NCI-H82 treated with DMSO at 0.1 percent for 48 hours (cell line): ENCODE results near the gene TPSD1.
"Not testable (repeated sequence)": the region's sequence is repeated elsewhere in the genome, so short reads cannot be mapped to it uniquely, and the experiment has no call there.

ENCODE experiments used
- DNase-seq: peaks from one replicate; lab custom pipeline; 2025; ENCODE audit not compliant: unreplicated experiment; lab: John Stamatoyannopoulos, UW

The TPSD1 gene

DNA sequence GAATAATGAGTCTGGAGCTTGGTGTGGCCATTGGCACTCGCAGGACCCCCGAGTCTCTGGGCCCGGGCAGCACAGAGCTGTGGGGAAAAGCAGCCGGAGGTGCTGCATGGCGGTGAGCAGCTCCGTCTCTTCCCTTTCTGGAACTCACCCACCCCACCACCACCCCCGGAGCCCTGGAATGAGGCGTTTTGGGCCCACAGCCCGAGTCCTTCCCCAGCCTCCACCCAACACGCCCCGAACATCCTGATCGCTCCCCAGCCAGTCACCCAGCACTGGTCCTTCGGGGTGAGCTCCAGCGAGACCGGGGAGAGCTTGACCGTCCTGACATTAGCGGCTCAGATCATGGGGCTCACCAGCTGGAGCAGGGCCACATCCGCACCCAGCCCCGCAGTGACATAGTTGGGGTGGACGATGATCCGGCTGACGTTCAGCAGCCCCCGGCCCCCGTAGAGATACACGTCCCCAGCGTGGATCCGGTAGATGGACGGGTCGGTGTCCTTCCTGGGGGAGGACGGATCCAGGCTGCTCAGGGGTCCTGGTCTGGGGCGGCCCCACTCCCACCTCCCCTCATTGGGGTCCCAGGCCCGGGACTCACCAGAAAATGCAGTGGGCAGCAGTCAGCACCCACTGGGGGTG lies 6.5 kb downstream of the TPSD1 start:
- no peak for DNase-seq

DNA sequence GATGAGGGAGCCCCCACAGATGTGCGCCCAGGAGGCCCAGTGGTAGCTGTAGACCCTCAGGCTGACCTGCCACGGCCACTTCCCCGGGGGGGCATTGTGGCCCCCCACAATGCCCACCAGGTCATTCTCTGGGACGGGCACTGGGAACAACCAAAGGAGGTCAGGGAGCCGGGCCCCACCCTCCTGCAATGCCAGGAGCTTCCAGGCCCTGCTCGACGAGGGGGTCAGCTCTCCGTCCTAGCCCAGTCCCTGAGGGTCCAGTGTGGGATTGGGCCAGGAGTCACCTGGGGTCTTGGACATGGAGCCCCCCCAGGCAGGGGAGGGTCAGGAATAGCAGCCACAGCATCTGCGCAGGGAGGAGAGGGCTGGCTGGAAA lies 7.0 kb downstream of the TPSD1 start:
- DNase-seq, result no peak

DNA sequence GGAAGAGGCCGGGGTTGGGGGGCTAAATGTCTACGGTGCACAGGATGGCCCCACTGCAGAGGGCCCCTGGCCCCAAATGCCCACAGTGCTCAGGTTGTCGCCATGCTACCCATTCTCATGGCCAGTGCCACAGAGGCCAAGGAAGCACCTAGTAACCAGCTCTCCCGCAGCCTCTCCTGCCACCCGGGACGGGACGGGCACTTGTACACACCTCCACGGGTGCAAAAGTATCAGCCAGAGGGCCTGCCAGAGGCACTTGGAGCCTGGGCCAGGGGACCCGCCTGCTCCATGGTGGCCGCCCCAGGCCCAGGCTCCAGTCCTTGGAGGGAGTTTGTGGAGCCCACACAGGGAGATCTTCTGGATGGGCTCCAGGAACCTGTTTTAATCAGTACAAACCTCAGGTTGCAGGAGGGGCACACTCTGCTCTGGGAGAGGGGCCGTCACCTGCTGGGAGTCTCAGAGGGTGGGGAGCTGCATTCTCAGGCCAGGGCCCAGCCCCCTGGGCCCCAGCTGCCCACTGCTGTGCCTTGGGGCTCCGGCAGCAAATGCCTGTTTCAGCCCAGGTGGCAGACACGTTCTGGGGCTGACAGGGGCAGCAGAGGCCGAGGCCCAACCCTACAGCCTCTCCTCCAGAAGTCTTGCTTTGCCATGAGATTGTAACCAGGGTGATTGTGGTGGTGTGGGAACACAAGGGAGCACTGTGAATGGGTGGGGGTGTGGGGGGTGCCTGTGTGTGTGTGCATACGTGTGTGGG lies 7.9 kb downstream of the TPSD1 start:
- no peak for DNase-seq

GRCh38 chr16:1264345-1265089 lies 8.6 kb downstream of the TPSD1 start:
- no peak for DNase-seq

- no peak for DNase-seq
Measured at GRCh38 chr16:1265090-1265630, 9.3 kb downstream of the TPSD1 start.

- DNase-seq, result no peak
Measured at GRCh38 chr16:1265826-1266225, 10.0 kb downstream of the TPSD1 start.

- DNase-seq, result not testable (repeated sequence)
Measured at GRCh38 chr16:1269418-1269817, 13.5 kb downstream of the TPSD1 start.

DNA sequence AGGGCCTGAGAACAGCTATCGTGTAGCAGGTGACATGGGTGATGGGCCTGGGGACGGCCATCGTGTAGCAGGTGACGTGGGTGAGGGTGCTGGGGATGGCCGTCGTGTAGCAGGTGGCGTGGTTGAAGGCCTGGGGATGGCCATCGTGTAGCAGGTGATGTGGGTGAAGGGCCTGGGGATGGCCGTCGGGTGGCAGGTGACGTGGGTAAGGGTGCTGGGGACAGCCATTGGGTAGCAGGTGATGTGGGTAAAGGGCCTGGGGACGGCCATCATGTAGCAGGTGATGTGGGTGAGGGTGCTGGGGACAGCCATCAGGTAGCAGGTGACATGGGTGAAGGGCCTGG lies 15.5 kb downstream of the TPSD1 start:
- DNase-seq, result no peak

GRCh38 chr16:1271724-1272413 lies 16.0 kb downstream of the TPSD1 start:
- not testable (repeated sequence) for DNase-seq

DNA sequence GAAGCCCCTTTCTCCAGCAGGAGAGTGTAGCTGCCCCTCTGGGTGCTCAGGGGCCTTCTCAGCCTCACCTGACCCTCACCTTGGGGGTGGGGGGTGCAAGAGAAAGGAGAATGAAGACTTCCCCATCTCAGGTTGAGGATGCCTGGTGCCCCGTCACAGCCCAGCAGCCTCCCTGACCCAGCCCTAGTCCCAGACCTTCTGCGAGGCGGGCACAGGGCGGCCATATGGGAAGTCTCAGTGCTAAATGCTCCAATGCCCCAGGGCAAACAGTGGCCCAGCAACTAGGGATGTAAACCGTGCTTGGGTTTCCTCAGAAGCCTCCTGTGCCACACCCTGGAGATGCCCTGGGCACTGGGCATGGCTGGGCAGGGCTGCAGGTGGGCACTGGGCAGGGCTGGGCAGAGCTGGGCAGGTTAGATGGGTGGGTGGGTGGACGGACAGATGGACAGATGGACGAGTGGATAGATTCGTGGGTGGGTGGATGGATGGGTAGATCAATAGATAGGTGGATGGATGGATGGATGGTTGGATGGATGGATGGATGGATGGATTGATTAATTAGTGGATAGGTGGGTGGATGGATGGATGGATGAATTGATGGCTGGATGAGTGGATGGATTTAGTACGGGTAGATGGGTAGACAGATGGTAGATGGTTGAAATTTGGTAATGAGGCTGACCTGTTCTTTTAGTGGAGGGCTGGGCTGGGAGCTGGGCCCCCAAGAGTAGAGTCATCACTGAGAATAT lies 16.8 kb downstream of the TPSD1 start:
- DNase-seq, result no peak

DNA sequence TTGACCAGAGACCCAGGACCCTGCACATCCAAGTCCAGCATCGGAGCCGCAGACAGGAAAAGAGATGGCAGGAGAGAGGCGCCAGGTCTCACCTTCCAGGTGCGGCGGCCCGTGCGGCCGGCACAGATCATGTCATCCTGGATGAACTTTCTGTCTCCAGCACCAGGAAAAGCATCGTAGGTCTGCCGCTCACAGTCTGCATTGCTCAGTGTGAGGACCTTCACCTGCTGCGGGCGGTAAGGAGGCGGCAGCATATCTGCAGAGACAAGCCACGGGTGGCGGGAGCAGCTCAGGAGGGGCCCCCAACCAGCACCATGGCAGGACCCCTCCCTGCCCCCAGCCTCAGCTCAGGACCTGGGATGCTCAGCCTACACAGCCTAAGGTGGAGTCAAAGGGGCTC lies 17.9 kb downstream of the TPSD1 start:
- DNase-seq, result no peak

GRCh38 chr16:1274767-1275166 lies 18.9 kb downstream of the TPSD1 start:
- no peak for DNase-seq

- no peak for DNase-seq
Measured at GRCh38 chr16:1275791-1276579, 20.1 kb downstream of the TPSD1 start.

DNA sequence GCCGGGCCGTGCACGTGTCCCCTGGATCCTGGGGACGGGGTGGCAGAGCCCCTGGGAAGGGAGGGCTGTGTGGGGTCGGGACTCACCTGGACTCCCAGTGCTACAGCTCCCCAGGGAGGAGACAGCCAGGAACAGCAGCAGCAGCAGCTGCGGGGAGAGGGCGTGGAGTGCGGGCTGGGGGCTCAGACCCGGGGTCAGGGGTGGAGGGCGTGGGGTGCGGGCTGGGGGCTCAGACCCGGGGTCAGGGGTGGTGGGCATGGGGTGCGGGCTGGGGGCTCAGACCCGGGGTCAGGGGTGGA lies 20.7 kb downstream of the TPSD1 start:
- no peak for DNase-seq

- no peak for DNase-seq
Measured at GRCh38 chr16:1277151-1277598, 21.3 kb downstream of the TPSD1 start.

DNA sequence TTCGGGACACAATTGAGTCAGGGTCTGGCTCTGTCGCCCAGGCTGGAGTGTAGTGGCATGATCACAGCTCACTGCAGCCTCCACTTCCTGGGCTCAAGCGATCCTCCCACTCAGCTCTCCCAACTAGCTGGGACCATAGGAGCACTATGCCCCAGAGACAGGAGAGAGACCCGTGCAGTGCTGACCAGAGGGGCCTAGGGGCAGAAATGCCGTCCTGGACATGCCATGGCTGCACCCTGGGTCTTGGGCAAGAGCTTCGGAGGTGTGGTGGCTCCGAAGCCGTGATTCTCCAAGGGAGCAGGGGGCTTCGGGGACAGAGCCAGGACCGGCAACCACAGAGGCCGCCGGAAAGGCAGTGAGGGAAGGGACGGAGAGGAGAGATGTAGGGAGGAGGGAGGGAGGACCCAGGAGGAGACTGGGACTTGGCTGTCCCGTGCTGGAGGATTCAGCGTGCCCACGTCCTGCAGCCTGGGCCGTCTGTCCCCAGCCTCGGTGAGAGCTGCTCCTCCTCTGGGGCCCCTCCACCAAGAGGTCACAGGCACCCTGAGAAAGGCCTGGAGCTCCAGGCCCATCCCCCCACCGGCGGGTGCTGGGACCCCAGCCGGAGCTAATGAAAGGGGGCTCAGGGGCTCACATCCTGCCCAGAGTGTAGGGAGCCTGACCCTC lies 21.9 kb downstream of the TPSD1 start:
- no peak for DNase-seq

DNA sequence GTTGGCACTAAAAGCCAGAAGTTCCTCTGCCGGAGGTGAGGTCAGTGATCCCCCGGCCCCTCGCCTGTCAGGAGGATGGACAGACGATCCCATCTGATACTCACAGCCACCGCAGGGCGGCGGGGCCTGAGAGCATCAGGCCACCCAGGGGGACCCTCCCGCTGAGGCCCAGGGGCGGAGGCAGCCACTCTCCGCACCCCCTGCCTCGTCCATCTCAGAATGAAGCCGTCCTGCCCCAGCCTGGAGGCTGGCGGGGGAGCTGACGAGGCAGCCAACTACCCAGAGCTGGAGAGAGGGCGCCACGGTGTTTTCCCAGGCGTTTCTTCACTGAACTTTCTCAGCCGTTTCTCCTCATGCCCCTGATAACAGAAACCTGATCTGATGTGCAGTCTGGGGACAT lies 22.6 kb downstream of the TPSD1 start:
- DNase-seq, result no peak

- DNase-seq, result no peak
Measured at GRCh38 chr16:1279081-1279944, 23.4 kb downstream of the TPSD1 start.
